GM04503 (cell line): ENCODE data around the gene CCDC70.

ENCODE experiments used
- DNase-seq: peaks from one replicate; pipeline ENCODE4 v3.0.0-alpha.2; 2012; ENCODE audit warnings: low read depth

Gene CCDC70

DNA sequence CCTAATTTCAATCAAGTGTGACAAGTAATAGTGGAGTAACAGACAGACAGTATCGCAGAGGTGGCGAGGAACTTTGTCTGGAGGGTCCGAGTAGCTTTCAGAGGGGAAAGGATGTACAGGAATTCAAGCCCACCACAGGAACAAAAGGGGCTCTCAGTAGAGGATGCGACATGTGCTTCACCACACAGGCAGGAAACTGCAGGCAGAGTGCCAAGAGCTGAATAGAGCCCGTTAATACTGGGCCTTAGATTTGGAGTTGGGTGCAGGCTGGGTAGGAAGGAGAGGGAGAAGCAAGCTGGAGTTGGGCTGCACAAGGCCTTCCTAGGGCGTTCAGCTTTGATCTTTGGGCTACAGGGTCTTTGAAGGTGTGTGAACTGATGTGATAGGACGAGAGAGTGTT is 1.2 kb downstream of the CCDC70 start:
- DNase-seq, result no peak

DNA sequence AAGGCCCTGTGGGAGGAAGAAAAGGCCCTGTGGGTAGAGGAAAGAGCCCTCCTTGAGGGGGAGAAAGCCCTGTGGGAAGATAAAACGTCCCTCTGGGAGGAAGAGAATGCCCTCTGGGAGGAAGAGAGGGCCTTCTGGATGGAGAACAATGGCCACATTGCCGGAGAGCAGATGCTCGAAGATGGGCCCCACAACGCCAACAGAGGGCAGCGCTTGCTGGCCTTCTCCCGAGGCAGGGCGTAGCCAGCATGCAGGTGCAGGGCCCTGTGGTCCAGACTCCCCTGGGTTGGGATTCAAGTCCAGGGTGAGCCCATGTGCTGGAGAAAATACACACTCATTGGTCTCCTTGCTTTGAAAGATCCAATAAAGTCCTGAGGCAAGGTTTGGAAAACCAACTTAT is 4.1 kb downstream of the CCDC70 start:
- DNase-seq, result no peak

DNA sequence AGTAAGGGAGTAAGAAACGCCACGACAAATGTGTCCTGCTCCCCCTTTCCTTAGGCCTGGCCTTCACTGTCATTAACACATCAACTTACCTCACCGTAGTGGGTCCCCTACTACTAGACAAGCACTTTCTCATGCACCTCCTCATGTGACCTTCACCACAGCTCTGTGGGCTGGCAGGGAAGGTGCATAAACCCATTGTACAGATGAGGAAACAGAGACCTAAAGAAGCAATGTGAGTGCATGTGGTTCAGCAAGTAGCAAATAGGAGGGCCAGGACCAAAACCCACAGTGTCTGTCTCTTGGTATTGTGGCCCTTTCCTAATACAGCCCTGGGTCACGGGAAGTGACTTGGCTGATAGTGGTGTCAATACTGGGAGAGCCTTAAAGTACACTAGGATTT is 5.3 kb downstream of the CCDC70 start:
- DNase-seq, result no peak

DNA sequence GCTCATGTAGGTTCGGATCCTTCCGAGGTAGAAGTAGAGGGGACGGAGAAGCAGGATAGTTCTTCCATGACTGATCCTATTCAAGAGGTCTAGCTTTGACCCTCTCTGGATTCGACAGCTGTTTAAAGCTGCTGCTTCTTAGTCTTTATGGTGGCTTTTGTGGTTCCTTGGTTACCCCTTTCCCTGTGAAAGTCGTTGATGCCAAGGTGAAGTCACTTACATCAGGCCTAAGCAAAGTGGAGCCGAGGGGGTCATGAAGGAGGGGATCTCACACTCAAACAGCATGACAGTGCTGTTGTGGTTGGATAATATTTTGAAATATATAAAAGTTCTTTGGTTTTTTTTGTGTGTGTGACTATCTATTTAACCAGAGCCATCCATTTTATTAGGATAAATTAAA is 8.1 kb downstream of the CCDC70 start:
- no peak for DNase-seq

DNA sequence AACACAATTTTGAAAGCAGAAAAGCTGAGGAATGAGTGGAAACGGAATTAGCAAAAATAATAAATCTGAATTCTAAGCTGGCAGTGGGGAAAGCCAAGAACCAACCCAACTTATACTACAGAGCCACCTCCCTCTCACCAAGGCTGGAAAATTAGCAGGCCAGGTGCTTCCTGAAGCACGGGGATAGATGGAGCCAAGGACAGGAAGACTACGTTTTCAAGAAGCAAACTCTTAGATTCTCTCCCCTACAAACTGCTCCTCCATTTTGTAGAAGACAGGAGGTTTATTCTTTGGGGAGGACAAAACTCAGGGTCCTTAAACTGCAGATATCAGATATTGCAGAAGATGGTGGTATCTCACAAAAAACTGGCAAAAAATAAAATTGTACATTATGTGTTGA is 8.8 kb downstream of the CCDC70 start:
- DNase-seq, result no peak

DNA sequence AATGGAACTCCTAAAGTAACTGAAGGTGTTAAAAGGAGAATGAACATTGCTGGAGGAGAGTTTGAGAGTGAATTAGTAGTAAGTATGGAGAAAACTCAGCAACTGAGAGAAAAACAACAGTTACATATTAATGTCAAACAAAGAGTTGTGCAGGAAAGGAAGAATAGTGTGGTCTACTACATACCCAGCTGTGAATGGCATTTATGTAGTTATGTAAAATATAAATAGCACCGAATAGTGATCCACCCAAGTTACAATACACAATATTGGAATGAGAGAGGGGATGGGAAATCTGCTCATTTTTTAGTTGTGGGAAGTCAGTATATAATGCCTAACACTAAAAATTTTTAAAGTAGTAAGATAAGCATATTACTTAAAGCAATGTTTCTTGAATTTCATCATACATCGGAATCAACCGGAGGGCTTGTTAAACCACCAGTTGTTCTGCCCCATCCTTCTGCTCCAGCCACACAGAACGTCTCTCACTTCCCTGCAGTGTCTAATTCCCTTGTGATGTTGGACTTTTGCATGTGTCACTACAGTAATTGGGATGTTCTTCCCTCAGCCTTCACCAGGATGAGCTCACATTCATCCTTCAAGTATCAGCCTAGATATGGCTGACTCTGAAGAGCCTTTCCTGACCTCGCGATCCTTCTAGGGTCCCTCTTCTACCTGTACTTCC is 11.5 kb downstream of the CCDC70 start:
- DNase-seq, result no peak

DNA sequence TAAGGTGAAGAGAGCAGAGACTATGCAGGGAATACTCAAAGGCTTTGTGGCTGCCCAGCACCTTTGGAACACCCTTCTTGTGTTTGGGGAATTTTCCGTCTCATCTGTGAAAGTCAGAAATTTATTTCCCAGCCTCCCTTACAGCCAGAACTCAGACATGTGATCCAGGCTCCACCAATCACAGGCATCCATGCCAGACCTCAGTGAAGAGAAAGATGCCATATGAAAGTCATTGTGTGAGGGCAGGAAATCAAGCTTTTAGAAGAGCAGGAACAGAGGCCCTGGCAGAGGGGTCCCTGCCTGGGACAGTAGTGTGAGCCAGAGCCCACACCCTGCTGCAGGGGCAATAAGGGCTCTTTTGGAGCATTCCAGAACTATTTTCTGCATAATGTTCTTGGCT is 12.1 kb downstream of the CCDC70 start:
- DNase-seq, result no peak

DNA sequence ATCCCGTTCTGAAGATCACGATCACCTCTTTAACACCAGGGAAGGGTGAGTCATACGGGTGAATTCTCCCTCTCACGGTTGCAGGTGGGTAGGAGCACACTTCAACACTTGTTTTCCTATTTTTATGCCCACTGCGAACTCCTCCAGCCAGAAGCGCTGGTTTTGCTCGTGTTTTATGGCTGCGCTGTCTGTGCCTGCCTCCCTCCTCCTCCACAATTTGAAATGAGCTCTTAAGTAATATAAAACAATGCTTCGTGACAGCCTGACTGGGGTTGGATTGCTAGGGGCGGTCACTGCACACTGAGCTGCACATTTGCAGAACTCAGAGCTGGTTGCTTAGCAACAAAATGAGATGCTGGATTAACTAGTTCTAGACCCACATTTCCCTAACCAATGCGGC is 12.9 kb downstream of the CCDC70 start:
- DNase-seq, result no peak

DNA sequence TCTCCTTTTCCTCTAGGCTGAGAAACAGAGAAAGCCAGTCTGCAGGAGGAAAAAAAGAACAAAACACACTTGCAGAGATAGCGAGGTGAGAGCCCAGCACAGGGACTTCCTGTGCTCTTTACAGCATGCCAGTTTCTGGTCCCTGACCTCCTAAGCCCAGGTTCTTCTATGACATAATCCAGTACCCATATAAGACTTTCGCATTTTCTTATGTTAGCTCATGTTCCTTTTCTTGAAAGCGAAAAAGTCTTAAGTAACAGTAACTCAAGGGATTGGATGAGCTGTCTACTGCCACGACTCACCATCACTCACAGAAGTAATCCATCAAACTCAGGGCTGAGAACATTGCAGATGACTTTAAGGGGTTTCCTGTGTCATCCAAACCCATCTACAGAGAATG is 17.4 kb downstream of the CCDC70 start:
- no peak for DNase-seq

DNA sequence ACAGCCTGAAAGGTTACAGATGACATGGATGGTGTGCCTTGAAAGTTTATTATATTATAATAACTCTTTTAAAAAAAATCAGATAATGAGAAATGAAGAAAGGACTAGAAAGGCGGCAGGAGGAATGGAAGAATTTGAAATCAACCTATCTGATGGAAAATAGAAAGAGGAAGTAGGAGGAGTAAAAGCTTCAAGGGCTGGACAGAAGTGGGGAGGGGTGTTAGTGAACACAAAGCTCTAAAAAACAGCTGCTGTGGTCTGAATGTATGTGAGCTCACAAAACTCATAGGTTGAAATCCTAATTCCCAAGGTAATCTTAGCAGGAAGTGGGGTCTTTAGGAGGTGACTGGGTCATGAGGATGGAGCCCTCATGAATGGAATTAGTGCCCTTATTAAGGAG is 19.5 kb downstream of the CCDC70 start:
- DNase-seq, result no peak

DNA sequence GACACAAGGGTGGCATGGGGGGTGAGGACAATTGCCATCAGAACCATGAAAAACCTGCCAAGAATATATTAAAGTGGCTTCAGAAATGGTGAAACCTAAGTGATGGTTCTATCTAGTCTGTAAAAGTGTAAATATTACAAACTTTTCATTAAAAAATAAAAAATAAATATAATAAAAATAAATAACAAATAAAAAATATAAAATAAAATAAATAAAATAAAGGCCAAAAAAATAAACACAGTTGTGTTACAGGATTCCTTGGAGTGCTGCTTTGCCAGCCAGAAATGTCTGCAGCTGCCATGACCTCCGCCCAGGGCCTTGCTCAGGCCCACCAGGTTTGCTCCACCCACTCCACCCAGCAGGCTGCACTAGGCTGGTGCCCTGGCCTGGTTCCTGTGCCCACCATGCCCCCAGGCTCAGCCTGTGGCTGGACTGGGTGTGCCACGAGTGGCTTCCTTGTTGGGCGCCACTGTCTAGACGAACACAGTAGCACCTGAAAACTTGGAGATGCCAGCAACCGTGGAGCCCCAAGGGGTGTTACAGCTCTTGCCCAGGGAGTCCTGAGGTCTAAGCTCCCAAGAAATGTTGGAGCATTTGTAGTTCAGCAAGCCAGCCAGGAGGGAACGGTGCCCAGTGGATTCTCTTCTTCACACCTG is 20.9 kb downstream of the CCDC70 start:
- no peak for DNase-seq

DNA sequence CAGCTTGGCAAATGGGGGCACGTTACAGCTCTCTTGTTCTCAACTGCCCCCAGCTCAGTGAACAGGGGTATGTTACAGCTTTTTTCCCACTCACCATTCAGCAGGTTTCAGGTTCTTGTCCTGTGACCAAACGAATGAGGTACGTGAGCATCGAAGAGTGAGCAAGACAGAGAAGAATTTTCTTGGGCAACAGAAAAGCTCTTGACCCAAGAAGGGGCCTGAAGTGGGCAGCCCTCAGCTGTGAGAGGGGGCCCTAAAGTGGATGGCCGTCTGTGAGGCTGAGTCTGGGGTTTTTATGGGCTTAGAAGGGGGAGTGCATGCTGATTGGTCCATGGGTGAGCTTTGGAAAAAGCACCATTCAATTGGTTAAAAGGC is 21.4 kb downstream of the CCDC70 start:
- no peak for DNase-seq

DNA sequence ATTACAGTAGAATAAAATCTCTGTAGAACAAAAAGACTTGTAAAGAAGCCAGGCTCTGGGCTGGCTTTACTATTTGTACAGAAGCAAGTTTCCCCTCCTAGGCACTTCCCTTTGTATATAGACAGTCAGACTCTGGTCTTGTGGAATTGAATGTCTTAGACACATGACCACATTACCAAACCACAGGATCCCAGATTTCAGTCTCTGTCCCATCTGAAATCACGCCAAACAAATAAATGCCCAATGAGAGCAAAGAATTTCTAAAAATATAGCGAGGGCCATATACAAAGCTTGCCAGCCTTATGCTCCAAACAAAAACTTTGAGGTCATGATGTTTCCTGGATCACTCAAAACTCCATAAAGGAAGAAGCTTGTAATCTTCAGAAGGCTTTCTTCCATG is 23.9 kb downstream of the CCDC70 start:
- DNase-seq, result no peak

DNA sequence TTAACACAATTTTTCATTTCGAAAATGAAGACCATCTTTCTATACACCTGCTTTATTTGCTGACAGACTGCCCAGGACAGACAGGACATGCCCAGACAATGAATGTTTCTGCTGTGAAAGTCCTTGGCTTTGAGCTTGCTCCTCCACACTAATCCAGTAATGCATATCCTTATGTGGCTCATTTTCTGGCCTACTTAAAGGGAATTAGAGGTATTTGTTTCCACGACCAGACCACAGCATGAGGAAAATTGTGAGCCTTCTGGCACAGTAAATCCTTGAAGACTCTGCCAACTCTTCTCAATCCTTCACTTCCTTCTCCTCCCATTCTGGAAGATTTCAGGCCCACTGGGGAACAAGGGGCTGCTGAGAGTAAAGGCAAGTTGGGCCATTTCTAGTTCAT is 25.7 kb downstream of the CCDC70 start:
- DNase-seq, result no peak

DNA sequence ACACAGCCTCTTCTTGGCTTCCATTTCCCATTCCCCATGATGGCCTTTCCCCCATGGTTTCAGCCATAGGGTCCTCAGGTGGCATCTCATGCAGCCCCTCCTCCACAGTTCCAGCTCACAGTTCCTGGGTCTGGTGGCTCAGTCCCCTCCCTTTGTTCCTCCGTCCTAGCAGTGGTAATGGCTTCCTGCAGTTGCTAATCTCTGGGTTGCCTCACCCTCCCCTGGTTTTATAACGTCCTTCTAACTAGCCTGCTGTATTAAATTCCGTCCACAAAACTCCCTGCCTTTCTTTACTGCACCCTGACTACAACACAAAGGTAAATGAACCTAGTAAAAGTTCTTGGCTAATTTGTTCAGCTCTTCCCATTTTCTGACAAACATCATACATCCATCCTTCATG is 30.9 kb downstream of the CCDC70 start:
- DNase-seq, result no peak

DNA sequence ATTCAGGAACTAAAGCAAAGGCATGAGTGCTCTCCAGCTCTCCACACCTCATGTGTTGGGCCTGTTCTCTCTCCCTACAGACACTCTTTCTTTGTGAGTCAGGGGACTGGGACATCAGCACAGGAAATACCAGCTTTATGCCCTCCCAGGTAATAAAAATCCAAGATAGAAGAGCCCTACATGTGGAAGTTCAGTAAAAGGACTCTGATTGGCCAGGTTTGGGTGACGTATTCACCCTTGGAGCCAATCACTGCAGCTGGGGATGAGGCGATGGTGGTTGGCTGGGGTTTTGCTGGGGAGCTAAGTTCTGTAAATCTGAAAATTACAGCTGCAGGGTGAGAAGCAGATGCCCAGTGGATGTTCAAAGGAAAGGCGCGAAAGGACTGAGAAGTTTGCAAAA is 32.5 kb downstream of the CCDC70 start:
- peak; percentile 2 for DNase-seq

DNA sequence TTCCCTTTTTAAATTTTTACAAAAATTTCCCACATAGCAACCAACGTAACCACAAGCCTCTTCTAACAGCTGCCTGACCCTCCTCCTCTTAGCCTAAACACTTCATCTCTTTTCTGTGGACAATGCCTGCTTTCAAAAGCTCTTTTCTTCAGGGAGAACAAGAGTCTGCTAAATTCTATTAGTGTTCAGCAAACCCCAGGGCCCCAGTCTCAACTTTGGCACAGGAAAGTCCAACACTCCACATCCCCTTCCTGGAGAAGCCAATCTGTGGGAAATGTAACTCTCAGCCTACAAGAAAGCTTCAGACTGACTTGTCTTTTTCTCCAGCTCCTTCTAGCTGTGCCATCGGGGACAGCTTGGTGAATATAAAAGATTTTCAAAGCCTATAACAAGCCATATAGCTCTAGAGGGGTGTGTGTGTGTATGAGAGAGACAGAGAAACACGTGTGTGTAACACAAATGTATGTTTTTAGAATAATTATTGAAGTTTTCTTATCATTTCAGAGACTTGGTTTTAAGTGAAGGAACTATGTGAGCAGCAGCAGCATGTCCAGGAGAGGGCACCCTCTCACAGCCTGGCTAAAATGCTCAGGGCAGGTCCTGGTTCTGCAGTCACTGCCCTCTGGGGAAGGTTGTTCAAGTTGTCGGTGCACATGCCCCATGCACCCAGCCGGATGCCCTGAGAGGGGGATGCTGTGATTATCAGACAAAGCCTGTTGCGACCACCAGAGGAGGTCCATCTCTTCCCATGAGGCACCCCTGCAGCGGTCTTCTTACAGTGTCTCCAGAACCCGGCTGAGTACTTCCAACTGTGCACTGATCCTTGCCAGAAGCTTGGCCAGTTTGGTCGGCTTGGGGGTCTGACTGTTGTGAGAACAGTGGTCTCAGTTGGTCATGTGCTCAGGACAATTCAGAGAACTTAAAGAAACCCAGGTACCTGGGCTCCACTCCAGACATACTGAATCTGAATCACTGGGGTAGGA is 34.4 kb downstream of the CCDC70 start:
- DNase-seq, result peak; percentile 3

DNA sequence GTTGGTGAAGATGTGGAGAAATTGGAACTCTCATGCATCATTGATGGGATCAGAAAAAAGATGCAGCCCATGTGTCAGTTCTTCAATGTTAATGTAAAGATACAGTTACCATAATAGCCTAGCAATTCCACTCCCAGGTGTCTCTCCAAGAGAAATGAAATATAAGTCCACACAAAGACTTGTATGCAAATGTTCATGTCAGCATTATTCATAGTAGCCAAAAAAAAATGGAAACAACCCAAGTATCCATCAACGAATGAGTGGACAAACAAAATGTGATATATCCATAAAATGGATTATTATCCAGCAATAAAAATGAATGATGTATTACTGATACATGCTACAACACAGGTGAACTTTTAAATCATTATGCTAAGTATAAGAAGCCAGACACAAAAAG is 38.7 kb downstream of the CCDC70 start:
- DNase-seq, result no peak

DNA sequence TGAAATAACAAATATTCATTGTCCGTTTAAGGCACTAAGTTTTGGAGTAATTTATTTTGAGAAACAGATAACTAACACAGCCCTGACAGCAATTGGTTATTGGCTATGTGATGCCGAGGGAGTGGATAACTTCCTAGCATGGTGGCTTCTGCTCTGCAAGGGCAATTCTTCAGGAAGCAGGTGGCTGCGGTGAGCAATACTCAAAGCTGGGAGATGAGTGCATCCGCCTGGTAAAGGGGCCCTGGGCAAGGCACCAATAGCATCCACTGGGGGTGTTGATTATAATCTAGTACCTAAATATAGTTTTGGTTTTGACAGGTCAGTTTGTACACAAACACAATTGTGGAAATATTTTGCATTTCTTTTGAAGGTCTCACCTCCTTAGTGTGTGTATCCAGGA is 41.0 kb downstream of the CCDC70 start:
- no peak for DNase-seq

DNA sequence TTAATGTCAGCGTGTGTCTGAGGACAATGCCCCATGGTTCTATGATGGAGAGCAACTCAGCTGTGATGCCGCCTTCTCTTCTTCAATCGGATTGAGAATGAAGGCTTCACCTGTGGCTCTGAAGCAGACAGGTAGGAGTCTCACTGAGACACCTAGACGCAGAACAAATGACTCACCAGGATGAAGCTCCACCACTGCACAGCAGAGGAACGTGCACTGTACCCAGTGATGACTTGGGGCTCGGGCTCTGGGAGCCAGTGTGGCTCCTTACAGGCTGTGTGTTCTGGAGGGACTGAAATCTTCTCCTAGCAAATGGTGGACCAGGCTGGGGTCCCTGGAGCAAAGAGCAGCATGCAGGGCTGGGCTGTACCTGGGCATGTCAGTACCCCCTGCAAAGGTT is 44.0 kb downstream of the CCDC70 start:
- no peak for DNase-seq

DNA sequence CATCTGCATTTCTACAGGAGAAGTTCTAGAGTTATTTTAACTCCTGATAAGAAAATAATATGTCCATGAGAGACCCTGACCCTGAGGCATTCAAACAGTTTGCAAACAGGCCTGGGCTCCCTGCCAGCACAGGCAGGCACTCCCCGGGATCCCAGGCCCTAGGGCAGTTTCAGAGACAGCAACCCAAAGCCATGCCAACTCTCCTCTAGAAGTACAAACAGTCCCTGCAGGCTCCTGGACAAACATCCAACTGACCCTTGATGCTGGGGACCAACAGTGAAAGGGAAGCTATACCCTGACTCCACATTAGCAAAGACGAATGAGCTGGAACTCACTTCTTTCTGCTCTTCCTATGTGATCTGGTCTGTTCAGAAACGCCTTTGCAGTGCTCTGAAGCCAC is 44.8 kb downstream of the CCDC70 start:
- no peak for DNase-seq

DNA sequence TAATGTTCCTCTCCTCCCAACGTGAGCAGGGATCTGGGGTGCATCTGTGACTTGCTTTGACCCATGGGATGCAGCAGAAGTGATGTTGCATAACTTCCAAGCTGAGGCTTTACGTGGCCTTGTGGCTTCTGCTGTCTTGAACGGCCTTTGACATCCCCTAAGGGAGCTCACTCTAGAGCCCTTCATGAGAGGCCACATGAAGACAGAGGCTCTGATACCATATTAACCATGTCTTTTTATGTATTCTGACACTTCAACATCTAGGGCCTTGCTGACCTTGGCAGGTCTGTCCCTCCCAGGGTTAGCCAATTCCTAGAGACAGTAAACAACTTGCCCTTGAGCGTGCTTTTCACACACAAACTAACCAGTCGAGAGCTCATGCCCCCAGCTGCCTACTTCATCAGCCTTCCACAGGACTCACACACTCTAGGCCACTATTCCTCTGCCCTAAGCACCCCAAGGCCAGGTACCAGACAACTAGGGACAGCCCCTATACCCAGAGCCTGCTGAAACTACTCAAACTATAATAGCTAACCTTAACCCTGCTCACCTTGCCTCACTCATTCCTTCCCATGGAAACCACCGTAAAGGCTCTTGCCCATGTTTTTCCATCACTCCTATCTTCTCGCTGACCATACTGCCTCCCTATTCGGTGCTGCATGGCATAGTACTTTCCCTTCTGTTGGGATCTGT is 45.4 kb downstream of the CCDC70 start:
- no peak for DNase-seq
